Suprapubic skin (tissue), 4 donors: Measurements from ENCODE around the gene SHISA8. TPM values are rescaled to one million over a fixed set of nuclear protein-coding genes. Genes with fewer than 3 reads are reported as not detected.
"Not testable (repeated sequence)": the region's sequence is repeated elsewhere in the genome, so short reads cannot be mapped to it uniquely, and the experiment has no call there.

Experiments used
- DNase-seq, 2 donors: peaks; one replicate each; pipeline ENCODE4 v3.0.0-alpha.2; 2019; ENCODE audit warnings: low spot score in 2 of 2
- H3K27ac ChIP-seq: fragments of 200-600 bp; sonication (generic); one replicate; pipeline ENCODE4 v1.5.1; 2019
- H3K27me3 ChIP-seq: fragments of 200-600 bp; sonication (generic); one replicate; pipeline ENCODE4 v1.5.1; 2019
- H3K36me3 ChIP-seq: fragments of 200-600 bp; sonication (generic); one replicate; pipeline ENCODE4 v1.5.1; 2019
- H3K4me1 ChIP-seq: fragments of 200-600 bp; sonication (generic); one replicate; pipeline ENCODE4 v1.5.1; 2019
- H3K4me3 ChIP-seq: fragments of 200-600 bp; sonication (generic); one replicate; pipeline ENCODE4 v1.5.1; 2019; ENCODE audit warnings: mild to moderate bottlenecking
- H3K9me3 ChIP-seq: fragments of 200-600 bp; sonication (generic); one replicate; pipeline ENCODE4 v1.5.1; 2019
- EP300 ChIP-seq: sonication (generic); formaldehyde crosslinking; IDR thresholded peaks from one replicate; pipeline ENCODE4 v1.6.1; 2017; ENCODE audit warnings: antibody characterized with exemption
- POLR2A ChIP-seq, 2 donors: fragments of 450-650 bp; IDR thresholded peaks; one replicate each; pipeline ENCODE4 v1.6.1; 2017; ENCODE audit warnings: antibody characterized with exemption in 2 of 2, mild to moderate bottlenecking in 2 of 2, moderate library complexity in 2 of 2
- POLR2AphosphoS5 ChIP-seq, 3 donors: sonication (generic); formaldehyde crosslinking; IDR thresholded peaks; one replicate each; pipeline ENCODE4 v1.6.1; 2017; ENCODE audit warnings: antibody characterized with exemption in 3 of 3
- WGBS: methylation state at CpG from one replicate; pipeline ENCODE4 v1.1.5; 2018; 5-methylcytosine and 5-hydroxymethylcytosine counted together
- total RNA-seq, 4 donors: library from RNA; depleted of rRNA; stranded (reverse); fragments of >200 nt; gene quantifications; one replicate each; pipeline ENCODE4 v1.1.0, GENCODE V29; 2016
- TF ChIP-seq, protein P1 (sequence below), 2 donors: fragments of 200-600 bp in 1 of 2; fragments of 450-650 bp in 1 of 2; sonication (generic) in 1 of 2; IDR thresholded peaks; one replicate each; pipeline ENCODE4 v1.5.1; 2016 to 2019; ENCODE audit warnings: antibody characterized with exemption in 2 of 2, mild to moderate bottlenecking in 1 of 2, moderate library complexity in 1 of 2

SHISA8 gene
- total RNA-seq, 4 donors from 2014 or later: not detected

DNA sequence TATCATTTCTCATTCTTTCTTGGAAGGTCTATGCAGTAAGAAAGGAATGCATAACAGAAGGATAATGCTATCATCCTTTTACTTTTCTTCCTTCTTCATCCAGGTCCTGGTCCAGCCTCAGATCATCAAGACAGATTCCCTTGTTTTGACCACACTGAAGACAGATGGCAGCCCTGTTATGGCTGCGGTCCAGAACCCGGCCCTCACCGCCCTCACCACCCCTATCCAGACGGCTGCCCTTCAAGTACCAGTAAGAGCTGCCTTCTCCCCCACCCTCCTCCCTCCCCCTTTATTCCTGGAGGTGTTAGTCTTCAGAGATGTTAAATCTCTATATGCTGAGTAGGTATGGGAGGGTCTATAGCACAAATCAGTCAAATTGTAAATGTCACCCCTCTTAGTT is 44.1 kb downstream of the SHISA8 start:
- Histone ChIP-seq H3K27me3 (no peaks in the 10 kb centered on the region), H3K9me3 (no peaks in the 10 kb centered on the region), H3K36me3 (peaks cover 87% of the 10 kb centered on the region), H3K27ac (no peak overlapping the region), H3K4me1 (no peaks in the 10 kb centered on the region), H3K4me3 (no peak overlapping the region)
- WGBS: 89% methylated on average over 4 of the region's 4 CpGs
- DNase-seq: no peak
- TF ChIP-seq, protein P1, sequence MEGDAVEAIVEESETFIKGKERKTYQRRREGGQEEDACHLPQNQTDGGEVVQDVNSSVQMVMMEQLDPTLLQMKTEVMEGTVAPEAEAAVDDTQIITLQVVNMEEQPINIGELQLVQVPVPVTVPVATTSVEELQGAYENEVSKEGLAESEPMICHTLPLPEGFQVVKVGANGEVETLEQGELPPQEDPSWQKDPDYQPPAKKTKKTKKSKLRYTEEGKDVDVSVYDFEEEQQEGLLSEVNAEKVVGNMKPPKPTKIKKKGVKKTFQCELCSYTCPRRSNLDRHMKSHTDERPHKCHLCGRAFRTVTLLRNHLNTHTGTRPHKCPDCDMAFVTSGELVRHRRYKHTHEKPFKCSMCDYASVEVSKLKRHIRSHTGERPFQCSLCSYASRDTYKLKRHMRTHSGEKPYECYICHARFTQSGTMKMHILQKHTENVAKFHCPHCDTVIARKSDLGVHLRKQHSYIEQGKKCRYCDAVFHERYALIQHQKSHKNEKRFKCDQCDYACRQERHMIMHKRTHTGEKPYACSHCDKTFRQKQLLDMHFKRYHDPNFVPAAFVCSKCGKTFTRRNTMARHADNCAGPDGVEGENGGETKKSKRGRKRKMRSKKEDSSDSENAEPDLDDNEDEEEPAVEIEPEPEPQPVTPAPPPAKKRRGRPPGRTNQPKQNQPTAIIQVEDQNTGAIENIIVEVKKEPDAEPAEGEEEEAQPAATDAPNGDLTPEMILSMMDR (IDR thresholded peaks at IDR 0.05): no peak
- TF ChIP-seq EP300 (no peak), POLR2A (IDR thresholded peaks at IDR 0.05) (no peak), POLR2AphosphoS5 (IDR thresholded peaks at IDR 0.05) (no peak)

- H3K36me3 ChIP-seq: peaks cover 80% of the 10 kb centered on the region
- H3K9me3 ChIP-seq: not testable (repeated sequence)
Observed at GRCh38 chr22:41870081-41870480, 44.8 kb downstream of the SHISA8 start.

GRCh38 chr22:41868556-41868955 is 46.3 kb downstream of the SHISA8 start:
- TF ChIP-seq POLR2A (IDR thresholded peaks at IDR 0.05): no peak
- Histone ChIP-seq H3K36me3 (peaks cover 64% of the 10 kb centered on the region), H3K4me1 (peaks cover under 1% of the 10 kb centered on the region), H3K4me3 (no peak overlapping the region), H3K27me3 (no peaks in the 10 kb centered on the region), H3K27ac (no peak overlapping the region), H3K9me3 (no peaks in the 10 kb centered on the region)
- DNase-seq: no peak
- 96% methylated on average over 10 of the region's 10 CpGs for WGBS

More at GRCh38 chr22:41870081-41870480, 44.8 kb downstream of the SHISA8 start:
- not testable (repeated sequence) for H3K4me1 ChIP-seq, H3K4me3 ChIP-seq, H3K27me3 ChIP-seq, DNase-seq, H3K27ac ChIP-seq
- WGBS: 100% methylated on average over 1 of the region's 1 CpG

- no peak for DNase-seq
- peak overlapping the region; percentile 26 for H3K27ac ChIP-seq
Observed at GRCh38 chr22:41863472-41863871, 51.4 kb downstream of the SHISA8 start.

DNA sequence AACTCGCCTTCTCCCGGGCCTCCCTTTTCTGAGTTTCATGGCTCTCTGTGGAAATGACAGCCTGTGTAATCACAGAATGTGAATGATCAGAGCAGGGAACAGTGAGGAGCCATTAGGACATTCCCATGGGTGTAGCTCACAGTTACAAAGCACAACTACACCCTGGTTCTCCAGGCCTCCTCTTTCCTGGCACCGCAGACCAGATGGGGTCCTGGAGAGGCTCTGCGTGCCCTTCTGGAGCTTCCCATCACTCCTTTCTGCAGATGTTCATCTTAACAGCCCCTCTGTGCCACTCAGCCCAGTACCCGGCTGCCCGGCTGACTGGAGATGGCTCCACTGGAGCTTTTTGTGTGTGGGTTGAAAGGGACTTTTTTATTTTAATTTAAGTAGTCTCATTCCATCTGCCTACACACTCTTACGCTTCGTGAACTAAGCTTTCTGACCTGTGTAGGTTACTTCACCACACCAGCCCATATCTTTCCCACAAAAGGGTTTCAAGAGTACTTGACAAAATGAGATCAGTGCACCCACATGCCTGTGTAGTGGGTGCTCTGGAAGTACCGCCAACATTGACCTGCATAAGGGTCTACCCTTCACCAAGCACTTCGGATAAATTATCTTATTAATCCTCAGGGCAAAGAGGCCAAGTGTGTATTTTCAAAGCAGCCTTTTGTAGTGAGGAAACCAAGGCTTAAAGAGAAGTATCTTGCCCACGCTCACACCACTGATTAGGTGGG is 52.2 kb downstream of the SHISA8 start:
- no peak for DNase-seq
- TF ChIP-seq, protein P1 (IDR thresholded peaks at IDR 0.05): no peak
- TF ChIP-seq EP300: no peak
- Histone ChIP-seq H3K9me3 (no peaks in the 10 kb centered on the region), H3K4me1 (peaks cover 18% of the 10 kb centered on the region), H3K27me3 (no peaks in the 10 kb centered on the region), H3K36me3 (peaks cover 11% of the 10 kb centered on the region), H3K4me3 (no peak overlapping the region), H3K27ac (peak overlapping the region; percentile 26)
- 77% methylated on average over 11 of the region's 11 CpGs for WGBS

More at GRCh38 chr22:41863472-41863871, 51.4 kb downstream of the SHISA8 start:
- H3K4me1 ChIP-seq: peaks cover 18% of the 10 kb centered on the region
- peaks cover 19% of the 10 kb centered on the region for H3K36me3 ChIP-seq
- TF ChIP-seq POLR2A (IDR thresholded peaks at IDR 0.05) (no peak), POLR2AphosphoS5 (IDR thresholded peaks at IDR 0.05) (no peak), EP300 (no peak)
- TF ChIP-seq, protein P1 (IDR thresholded peaks at IDR 0.05): no peak
- no peaks in the 10 kb centered on the region for H3K27me3 ChIP-seq
- WGBS: 90% methylated on average over 2 of the region's 2 CpGs
- H3K4me3 ChIP-seq: no peak overlapping the region
- H3K9me3 ChIP-seq: no peaks in the 10 kb centered on the region

GRCh38 chr22:41862160-41862529 is 52.7 kb downstream of the SHISA8 start:
- no peaks in the 10 kb centered on the region for H3K9me3 ChIP-seq
- no peak overlapping the region for H3K4me3 ChIP-seq
- no peak for DNase-seq
- peaks cover 7% of the 10 kb centered on the region for H3K36me3 ChIP-seq
- peaks cover 19% of the 10 kb centered on the region for H3K4me1 ChIP-seq
- TF ChIP-seq EP300 (no peak), POLR2AphosphoS5 (IDR thresholded peaks at IDR 0.05) (no peak), POLR2A (IDR thresholded peaks at IDR 0.05) (no peak)
- TF ChIP-seq, protein P1 (IDR thresholded peaks at IDR 0.05): no peak
- H3K27ac ChIP-seq: peak overlapping the region; percentile 18
- H3K27me3 ChIP-seq: no peaks in the 10 kb centered on the region
- WGBS: 62% methylated on average over 4 of the region's 4 CpGs

Other genes starting within 250 kb of the SHISA8 start
- gene SNU13, start 226.2 kb downstream of the SHISA8 start, total RNA-seq: 100 to 1,000 TPM; 113 to 159 (median 126) TPM
- 1 to 10 TPM in 1 of 4 donors, under 1 TPM in 1, not detected in 2; 0.72 to 5.0 TPM for gene MEI1, start 215.6 kb downstream of the SHISA8 start, total RNA-seq
- 10 to 100 TPM; 10.1 to 22.0 (median 15.2) TPM for gene CCDC134, start 114.4 kb downstream of the SHISA8 start, total RNA-seq
- 100 to 1,000 TPM in 3 of 4 donors, 10 to 100 TPM in 1; 97.5 to 160 (median 146) TPM for gene SREBF2, start 82.0 kb downstream of the SHISA8 start, total RNA-seq
- gene TNFRSF13C, start 11.7 kb upstream of the SHISA8 start, total RNA-seq: 1 to 10 TPM; 1.1 to 2.6 (median 1.9) TPM
- gene CENPM, start 32.1 kb upstream of the SHISA8 start, total RNA-seq: 10 to 100 TPM in 1 of 4 donors, 1 to 10 TPM in 3; 8.8 to 16.5 (median 9.2) TPM
- 1 to 10 TPM; 1.1 to 2.7 (median 1.7) TPM for gene SEPTIN3, start 54.4 kb upstream of the SHISA8 start, total RNA-seq
- gene WBP2NL, start 83.7 kb upstream of the SHISA8 start, total RNA-seq: 1 to 10 TPM in 3 of 4 donors, under 1 TPM in 1; 0.76 to 9.6 (median 5.4) TPM
- 10 to 100 TPM; 20.9 to 25.9 (median 22.2) TPM for gene NAGA, start 155.7 kb upstream of the SHISA8 start, total RNA-seq
- gene PHETA2, start 159.2 kb upstream of the SHISA8 start, total RNA-seq: 10 to 100 TPM in 1 of 4 donors, 1 to 10 TPM in 3; 7.1 to 11.4 (median 8.0) TPM
- 10 to 100 TPM; 11.8 to 18.6 (median 12.8) TPM for gene SMDT1, start 164.6 kb upstream of the SHISA8 start, total RNA-seq
- gene NDUFA6, start 175.7 kb upstream of the SHISA8 start, total RNA-seq: 10 to 100 TPM; 40.2 to 62.1 (median 48.0) TPM
- 1 to 10 TPM in 3 of 4 donors, under 1 TPM in 1; 0.72 to 4.7 (median 2.0) TPM for gene CYP2D6, start 215.7 kb upstream of the SHISA8 start, total RNA-seq